Sciatic nerve (tissue), 1 donor: ENCODE data around the gene HTR6. TPM values are rescaled to one million over a fixed set of nuclear protein-coding genes. Genes with fewer than 3 reads are reported as not detected.

ENCODE experiments used
- total RNA-seq: library from RNA; stranded (reverse); fragmentation: NEBNext Ultra II Directional; extraction: Animal tissue kit (Norgen Biotek cat#: 25700); gene quantifications from one replicate; pipeline ENCODE4 v1.2.1, GENCODE V29; 2021
- donor health status: DM: no; HTN: no; CAD: no.

The HTR6 gene
- total RNA-seq, 1 donor from 2014 or later, result not detected

Other genes with a start within 250 kb of the HTR6 start
- gene CAPZB, start 179.3 kb upstream of the HTR6 start, total RNA-seq, result 198 TPM
- 119 TPM for gene NBL1, start 20.6 kb upstream of the HTR6 start, total RNA-seq
- gene TMCO4, start 135.0 kb downstream of the HTR6 start, total RNA-seq, result 23.0 TPM
- gene RNF186, start 150.4 kb downstream of the HTR6 start, total RNA-seq, result not detected
- 14.0 TPM for gene OTUD3, start 217.5 kb downstream of the HTR6 start, total RNA-seq